Activated naive CD4-positive, alpha-beta T cell treated with anti-CD3 and anti-CD28 coated beads for 36 hours (primary cell): Measurements from ENCODE around the gene SLC39A10. TPM values are rescaled to one million over a fixed set of nuclear protein-coding genes. Genes with fewer than 3 reads are reported as not detected.

Experiments used
- CTCF ChIA-PET: fragments of 350-600 bp; sonication (Branson Sonifier 250); formaldehyde crosslinking; loops from one replicate; lab custom pipeline; 2021; ENCODE audit warnings: antibody characterized with exemption; lab: Charles Lee
- DNase-seq: peaks from one replicate; pipeline ENCODE4 v3.0.0-alpha.2; 2020
- H3K27ac Mint-ChIP-seq: one replicate; pipeline ENCODE4 v1.8.0; 2021; ENCODE audit warnings: mild to moderate bottlenecking, mixed read lengths
- H3K27me3 Mint-ChIP-seq: one replicate; pipeline ENCODE4 v1.8.0; 2021; ENCODE audit warnings: low read depth, mixed read lengths
- H3K36me3 Mint-ChIP-seq: one replicate; pipeline ENCODE4 v1.8.0; 2021; ENCODE audit warnings: low read depth, mixed read lengths
- H3K4me1 Mint-ChIP-seq: one replicate; pipeline ENCODE4 v1.8.0; 2021; ENCODE audit warnings: low read depth, mixed read lengths
- H3K4me3 Mint-ChIP-seq: one replicate; pipeline ENCODE4 v1.8.0; 2021; ENCODE audit warnings: mild to moderate bottlenecking, moderate library complexity, mixed read lengths
- H3K9me3 Mint-ChIP-seq: one replicate; pipeline ENCODE4 v1.8.0; 2021; ENCODE audit warnings: mixed read lengths
- intact Hi-C: fragments of 100-400 bp; cut with micrococcal nuclease; formaldehyde crosslinking; loops from one replicate; pipeline ENCODE4 v1.15.1; 2023
- total RNA-seq, 2 experiments: library from RNA; stranded (reverse); gene quantifications; one replicate each; pipeline ENCODE4 v1.2.3, GENCODE V29; 2021

The SLC39A10 gene
- total RNA-seq, 2 experiments from 2014 or later, result 37.4 to 41.0 TPM

DNA sequence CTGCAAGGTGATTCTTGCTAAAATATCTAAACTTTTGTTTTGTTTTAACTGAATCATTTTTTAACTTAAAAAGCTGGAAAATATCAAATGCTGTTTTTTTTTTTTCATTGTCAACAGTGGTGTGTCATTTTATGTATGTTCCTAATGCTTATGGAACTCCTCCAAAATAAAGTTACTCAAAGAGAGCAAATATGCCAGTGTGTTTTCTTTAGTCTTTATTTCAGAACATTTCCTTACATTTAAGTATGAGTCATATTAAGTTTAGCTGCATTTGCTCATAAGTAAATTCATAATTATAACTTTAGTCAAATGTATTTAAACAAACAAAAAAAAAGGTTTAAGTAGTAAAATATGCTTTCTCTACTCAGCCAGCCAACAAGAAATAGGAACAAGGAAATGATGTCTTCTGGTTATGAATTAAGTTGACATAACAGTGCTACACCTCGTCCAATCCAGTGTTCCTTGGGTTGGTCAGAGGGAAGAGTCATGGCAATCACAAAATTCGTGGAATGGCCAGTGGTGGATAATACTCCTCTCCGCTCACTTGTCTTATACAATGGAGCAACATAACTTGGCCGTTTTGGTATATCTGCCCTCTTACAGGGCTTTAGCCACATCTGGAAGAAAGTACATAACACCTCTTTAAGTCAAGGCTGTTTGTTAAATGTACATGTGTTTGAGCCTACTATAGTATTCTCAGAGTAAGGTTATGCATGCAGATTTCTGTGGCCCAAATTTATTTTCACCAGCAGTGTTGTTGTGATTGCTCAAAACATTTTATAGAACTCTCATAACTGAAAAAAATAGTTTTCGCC, 80.7 kb downstream of the SLC39A10 start:
- Mint-ChIP-seq H3K27ac (no peak overlapping the region), H3K27me3 (no peaks in the 10 kb centered on the region), H3K9me3 (no peaks in the 10 kb centered on the region), H3K4me1 (no peaks in the 10 kb centered on the region), H3K36me3 (peaks cover 32% of the 10 kb centered on the region), H3K4me3 (no peak overlapping the region)
- no peak for DNase-seq
- intact Hi-C loops, result no loop called here
- CTCF ChIA-PET, result interaction anchor here (0.6 kb wide), 1 partner anchor 94 kb away, joined by 3 read pairs; no protein-coding TSS in a partner anchor

DNA sequence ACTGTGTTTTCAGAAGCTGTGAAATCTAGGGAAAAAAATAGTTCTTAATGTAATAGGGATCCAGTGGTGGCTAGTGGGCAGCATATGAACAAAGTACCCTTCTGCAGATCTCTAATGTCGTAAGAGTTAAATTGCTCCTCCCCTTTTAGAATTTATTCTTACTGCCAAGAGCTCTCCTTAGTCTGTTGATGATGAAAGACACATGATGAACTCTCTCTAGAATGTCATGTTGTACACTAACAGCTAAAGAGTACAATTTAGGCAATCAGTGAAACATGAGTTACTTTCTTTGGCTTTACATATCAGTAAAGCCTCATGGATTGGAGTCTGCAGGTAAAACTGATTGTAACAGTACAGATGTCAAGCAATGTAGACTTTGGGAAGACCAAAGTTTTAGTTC, 84.2 kb downstream of the SLC39A10 start:
- no peak for DNase-seq
- H3K36me3 Mint-ChIP-seq, result peaks cover 29% of the 10 kb centered on the region
- CTCF ChIA-PET, result no interaction called here
- no peaks in the 10 kb centered on the region for H3K27me3 Mint-ChIP-seq
- no peak overlapping the region for H3K27ac Mint-ChIP-seq
- peaks cover 2% of the 10 kb centered on the region for H3K9me3 Mint-ChIP-seq
- no peaks in the 10 kb centered on the region for H3K4me1 Mint-ChIP-seq
- intact Hi-C loops, result no loop called here
- H3K4me3 Mint-ChIP-seq, result no peak overlapping the region

DNA sequence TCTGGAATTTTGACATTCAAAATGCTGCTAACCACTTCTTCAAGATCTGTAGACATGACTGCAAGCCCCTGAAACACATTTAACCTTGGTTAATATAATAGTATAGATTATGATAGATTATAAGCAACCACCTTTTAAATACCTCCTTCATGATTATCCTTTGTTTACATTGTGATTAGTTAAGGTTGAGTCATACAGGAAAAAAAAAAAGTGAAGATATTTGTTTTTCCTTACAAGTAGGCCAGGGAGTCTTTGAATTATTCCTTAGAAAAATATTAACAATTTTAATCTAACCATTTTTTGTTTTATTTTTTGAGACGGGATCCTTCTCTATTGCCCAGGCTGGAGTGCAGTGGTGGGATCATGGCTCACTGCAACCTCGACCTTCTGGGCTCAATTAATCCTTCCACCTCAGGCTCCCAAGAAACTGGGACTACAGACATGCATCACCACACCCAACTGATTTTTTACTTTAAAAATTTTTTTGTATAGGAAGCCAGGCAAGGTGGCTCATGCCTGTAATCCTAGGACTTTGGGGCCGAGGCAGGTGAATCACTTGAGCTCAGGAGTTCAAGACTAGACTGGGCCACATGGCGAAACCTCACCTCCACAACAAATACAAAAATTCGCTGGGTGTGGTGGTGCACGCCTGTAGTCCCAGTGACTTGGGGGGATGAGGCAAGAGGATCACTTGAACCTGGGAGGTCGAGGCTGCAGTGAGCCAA, 99.4 kb downstream of the SLC39A10 start:
- Mint-ChIP-seq H3K4me3 (no peak overlapping the region), H3K4me1 (no peaks in the 10 kb centered on the region), H3K9me3 (peaks cover 12% of the 10 kb centered on the region), H3K36me3 (peaks cover 1% of the 10 kb centered on the region), H3K27me3 (no peaks in the 10 kb centered on the region), H3K27ac (no peak overlapping the region)
- intact Hi-C loops, result no loop called here
- CTCF ChIA-PET, result interaction anchor here (0.7 kb wide), 1 partner anchor 91 kb away, joined by 3 read pairs; no protein-coding TSS in a partner anchor
- DNase-seq, result no peak

DNA sequence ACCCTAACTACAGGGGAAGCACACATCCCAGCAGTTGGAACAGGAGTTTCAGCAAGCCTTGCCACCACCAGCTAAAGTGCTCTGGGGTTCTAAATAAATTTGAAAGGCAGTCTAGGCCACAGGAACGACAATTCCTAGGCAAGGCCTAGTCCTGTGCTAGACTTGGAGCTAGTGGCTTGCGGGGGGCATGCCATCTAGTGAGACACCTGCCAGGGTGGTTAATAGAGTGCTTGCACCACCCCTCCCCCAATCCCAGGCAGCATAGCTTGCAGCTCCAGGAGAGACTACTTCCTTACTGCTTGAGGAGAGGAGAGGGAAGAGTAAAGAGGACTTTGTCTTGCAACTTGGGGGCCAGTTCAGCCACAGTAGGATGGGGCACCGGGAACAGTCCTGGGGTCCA, 101.8 kb downstream of the SLC39A10 start:
- DNase-seq, result no peak
- Mint-ChIP-seq H3K9me3 (peaks cover 25% of the 10 kb centered on the region), H3K4me1 (no peaks in the 10 kb centered on the region), H3K36me3 (peaks cover 1% of the 10 kb centered on the region), H3K27me3 (no peaks in the 10 kb centered on the region), H3K4me3 (no peak overlapping the region), H3K27ac (no peak overlapping the region)
- CTCF ChIA-PET, result no interaction called here
- intact Hi-C loops, result no loop called here

DNA sequence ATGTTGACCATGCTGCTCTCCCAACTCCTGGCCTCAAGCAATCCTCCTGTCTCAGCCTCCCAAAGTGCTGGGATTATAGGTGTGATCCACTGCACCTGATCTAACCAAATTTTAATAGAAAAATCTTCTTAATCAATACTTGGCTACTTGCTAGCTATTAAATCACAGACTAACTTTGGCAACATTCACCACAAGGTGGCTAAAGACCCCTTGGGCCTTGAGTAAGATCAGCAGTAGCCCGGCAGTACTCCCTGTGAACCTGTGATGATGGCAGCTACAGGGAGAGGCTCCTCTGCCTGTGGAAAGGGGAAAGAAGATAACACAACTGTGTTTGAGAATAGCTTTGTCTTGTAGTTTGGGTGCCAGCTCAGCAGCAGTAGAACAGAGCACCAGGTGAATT, 102.9 kb downstream of the SLC39A10 start:
- Mint-ChIP-seq H3K27ac (no peak overlapping the region), H3K36me3 (peaks cover 1% of the 10 kb centered on the region), H3K4me1 (no peaks in the 10 kb centered on the region), H3K9me3 (peaks cover 32% of the 10 kb centered on the region), H3K27me3 (no peaks in the 10 kb centered on the region), H3K4me3 (no peak overlapping the region)
- no peak for DNase-seq
- CTCF ChIA-PET, result no interaction called here
- intact Hi-C loops, result no loop called here

DNA sequence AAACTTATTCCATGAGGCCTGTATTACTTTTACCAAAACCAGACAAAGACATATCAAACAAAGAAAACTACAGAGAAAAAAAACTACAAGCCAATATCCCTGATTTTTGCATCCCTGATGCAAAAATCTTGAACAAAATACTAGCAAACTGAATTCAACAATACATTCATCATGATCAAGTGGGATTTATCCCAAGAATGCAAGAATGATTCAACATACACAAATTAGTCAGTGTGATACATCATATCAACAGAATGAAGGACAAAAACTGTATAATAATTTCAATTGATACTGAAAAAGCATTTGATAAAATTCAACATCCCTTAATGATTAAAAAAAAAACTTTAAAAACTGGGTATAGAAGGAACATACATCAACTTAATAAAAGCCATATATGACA, 106.8 kb downstream of the SLC39A10 start:
- no peak for DNase-seq
- Mint-ChIP-seq H3K36me3 (no peaks in the 10 kb centered on the region), H3K27me3 (no peaks in the 10 kb centered on the region), H3K4me1 (no peaks in the 10 kb centered on the region), H3K9me3 (peaks cover 40% of the 10 kb centered on the region), H3K27ac (no peak overlapping the region), H3K4me3 (no peak overlapping the region)
- CTCF ChIA-PET, result no interaction called here
- intact Hi-C loops, result no loop called here

DNA sequence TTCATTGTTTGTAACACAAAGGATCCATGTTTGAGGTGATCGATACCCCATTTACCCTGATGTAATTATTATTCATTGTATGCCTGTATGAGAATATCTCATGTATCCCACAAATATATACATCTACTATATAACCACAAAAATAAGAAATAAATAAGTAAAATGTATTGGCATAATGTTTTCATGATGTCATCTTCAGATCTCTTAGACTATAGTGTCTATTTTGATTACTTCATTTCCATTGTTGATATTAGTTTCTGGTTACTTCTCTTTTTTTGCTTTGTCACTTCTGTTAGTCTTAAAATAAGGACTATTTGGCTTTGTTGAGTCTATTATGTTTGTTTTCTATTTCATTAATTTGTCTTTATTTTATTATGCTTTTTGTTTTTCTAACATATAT, 109.7 kb downstream of the SLC39A10 start:
- intact Hi-C loops, result no loop called here
- DNase-seq, result no peak
- Mint-ChIP-seq H3K9me3 (peaks cover 29% of the 10 kb centered on the region), H3K36me3 (no peaks in the 10 kb centered on the region), H3K27me3 (no peaks in the 10 kb centered on the region), H3K4me1 (no peaks in the 10 kb centered on the region), H3K4me3 (no peak overlapping the region), H3K27ac (no peak overlapping the region)
- CTCF ChIA-PET, result no interaction called here

DNA sequence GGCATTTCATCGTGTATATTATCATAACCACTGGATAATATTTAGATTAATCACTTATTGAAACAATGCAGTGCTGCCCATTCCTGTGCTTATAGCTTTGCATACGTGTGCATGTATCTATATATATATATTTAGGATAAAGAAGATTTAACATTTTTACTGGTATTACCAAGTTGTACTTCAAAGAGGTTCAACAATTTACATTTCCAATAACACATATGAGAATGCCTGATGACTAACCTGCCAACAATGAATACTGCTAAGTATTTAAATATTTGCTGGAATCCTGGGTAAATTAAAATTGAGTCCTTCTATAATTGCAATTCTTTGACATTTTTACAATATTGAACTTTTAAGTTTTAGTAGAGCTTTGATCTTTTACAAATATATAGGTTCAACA, 111.4 kb downstream of the SLC39A10 start:
- DNase-seq, result no peak
- Mint-ChIP-seq H3K4me3 (no peak overlapping the region), H3K27ac (no peak overlapping the region), H3K9me3 (peaks cover 18% of the 10 kb centered on the region), H3K4me1 (no peaks in the 10 kb centered on the region), H3K36me3 (no peaks in the 10 kb centered on the region), H3K27me3 (no peaks in the 10 kb centered on the region)
- intact Hi-C loops, result no loop called here
- CTCF ChIA-PET, result no interaction called here

DNA sequence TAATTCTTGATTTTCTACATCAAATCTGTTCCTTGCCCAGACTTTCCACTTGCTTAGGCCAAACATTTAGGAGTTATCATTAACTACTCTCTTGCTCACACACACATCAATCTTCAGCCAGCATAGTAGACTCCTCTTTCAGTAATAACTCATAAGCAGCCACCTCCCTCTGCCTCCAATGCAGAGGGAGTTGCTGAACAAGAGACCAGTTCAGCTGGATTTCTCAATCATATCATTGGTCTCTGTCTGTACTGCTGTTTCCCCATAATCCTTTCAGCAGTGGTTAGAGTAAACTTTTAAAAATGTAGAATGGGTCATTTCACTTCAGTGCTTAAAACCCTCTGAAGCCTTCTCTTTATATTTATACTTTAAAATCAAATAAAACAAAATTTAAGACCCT, 112.9 kb downstream of the SLC39A10 start:
- Mint-ChIP-seq H3K4me3 (no peak overlapping the region), H3K4me1 (no peaks in the 10 kb centered on the region), H3K36me3 (no peaks in the 10 kb centered on the region), H3K27me3 (no peaks in the 10 kb centered on the region), H3K9me3 (peaks cover 8% of the 10 kb centered on the region), H3K27ac (no peak overlapping the region)
- DNase-seq, result no peak
- intact Hi-C loops, result no loop called here
- CTCF ChIA-PET, result no interaction called here

DNA sequence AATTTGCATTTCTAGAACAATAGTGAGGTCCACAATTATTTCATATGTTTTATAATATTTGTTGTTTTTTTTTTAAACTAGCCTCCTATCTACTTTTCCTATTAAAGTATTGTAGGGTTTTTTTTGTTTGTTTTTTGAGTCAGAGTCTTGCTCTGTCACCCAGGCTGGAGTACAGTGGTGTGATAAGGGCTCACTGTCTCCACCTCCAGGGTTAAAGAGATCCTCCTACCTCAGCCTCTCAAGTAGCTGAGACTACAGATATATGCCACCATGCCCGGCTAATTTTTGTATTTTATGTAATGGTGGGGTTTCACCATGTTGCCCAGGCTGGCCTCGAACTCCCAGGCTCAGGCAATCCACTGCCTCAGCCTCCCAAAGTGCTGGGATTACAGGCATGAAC, 122.5 kb downstream of the SLC39A10 start:
- CTCF ChIA-PET, result interaction anchor here (0.7 kb wide), 1 partner anchor 92 kb away, joined by 4 read pairs; no protein-coding TSS in a partner anchor
- DNase-seq, result no peak

DNA sequence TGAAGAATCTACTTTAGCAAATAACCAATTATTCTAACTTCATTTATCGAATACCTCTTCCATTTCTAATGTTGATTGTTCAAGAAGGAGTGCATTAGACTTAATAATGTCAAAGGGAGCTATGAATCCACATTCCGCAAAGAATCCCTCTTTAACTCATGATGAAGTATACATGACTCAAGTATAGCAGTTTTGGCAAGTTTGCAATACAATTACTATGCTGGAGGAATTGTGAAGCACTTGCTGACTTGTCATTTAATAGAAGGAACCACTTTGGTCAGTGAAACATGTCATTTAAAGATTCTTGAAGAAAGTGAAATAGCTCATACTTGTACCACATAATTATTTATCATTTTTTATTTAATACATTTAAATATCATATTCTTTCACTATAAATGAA, 125.1 kb downstream of the SLC39A10 start:
- intact Hi-C loops, result no loop called here
- no peak overlapping the region for H3K4me3 Mint-ChIP-seq
- H3K27me3 Mint-ChIP-seq, result no peaks in the 10 kb centered on the region
- H3K27ac Mint-ChIP-seq, result no peak overlapping the region
- no peaks in the 10 kb centered on the region for H3K9me3 Mint-ChIP-seq
- CTCF ChIA-PET, result no interaction called here
- H3K36me3 Mint-ChIP-seq, result no peaks in the 10 kb centered on the region
- H3K4me1 Mint-ChIP-seq, result no peaks in the 10 kb centered on the region
- DNase-seq, result no peak

More for the DNA sequence above, 122.5 kb downstream of the SLC39A10 start:
- Mint-ChIP-seq H3K27me3 (no peaks in the 10 kb centered on the region), H3K27ac (no peak overlapping the region), H3K4me1 (no peaks in the 10 kb centered on the region), H3K9me3 (no peaks in the 10 kb centered on the region), H3K4me3 (no peak overlapping the region), H3K36me3 (no peaks in the 10 kb centered on the region)
- intact Hi-C loops, result no loop called here
